ENCODE data around the gene SNX13. TPM values are rescaled to one million over a fixed set of nuclear protein-coding genes. Genes with fewer than 3 reads are reported as not detected.

Gene SNX13
- total RNA-seq, 1 donor from 2014 or later = 35.5 TPM

DNA sequence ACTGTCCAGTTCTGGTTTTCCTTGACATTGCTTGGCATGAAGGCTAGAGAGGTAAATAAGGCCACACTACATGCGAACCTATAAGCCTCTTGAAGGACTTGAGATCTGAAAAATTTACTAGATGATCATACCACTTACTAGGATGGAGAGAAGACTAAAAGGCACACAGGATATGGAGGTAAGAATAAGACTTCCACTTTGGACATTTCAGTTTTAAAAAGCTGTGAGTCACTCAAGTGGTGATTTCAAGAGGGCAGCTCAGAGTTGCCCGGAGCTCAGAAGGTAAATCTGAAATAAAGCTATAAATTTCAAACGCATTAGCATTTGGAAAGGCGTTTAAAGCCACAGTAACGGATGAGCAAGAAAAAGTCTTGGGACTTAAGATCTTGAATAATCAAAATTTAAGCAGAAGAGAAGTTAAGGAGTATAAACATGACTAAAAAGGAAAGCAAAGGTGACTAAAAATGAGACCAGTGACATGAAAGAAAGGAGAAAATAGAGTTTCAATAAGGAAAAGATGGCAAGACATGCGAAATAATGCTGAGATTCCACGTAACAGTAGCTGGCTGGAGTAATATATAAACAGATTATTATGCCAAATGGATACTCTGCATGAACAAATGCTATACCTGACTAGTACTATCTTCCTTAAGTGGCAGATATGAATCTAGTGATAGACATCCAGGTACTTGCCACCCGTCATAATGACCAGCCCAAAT, 68.3 kb downstream of the SNX13 start:
- Mint-ChIP-seq H3K4me1 (ENCODE audit: low read depth) (no peaks in the 10 kb centered on the region), H3K9me3 (ENCODE audit: low read depth) (no peaks in the 10 kb centered on the region), H3K4me3 (ENCODE audit: unreplicated experiment) (no peak overlapping the region), H3K27me3 (ENCODE audit: low read depth) (no peaks in the 10 kb centered on the region), H3K27ac (ENCODE audit: unreplicated experiment) (no peak overlapping the region), H3K36me3 (ENCODE audit: low read depth) (peaks cover 15% of the 10 kb centered on the region)
- TF ChIP-seq CTCF (IDR thresholded peaks at IDR 0.05) = no peak
- DNase-seq (ENCODE audit: low spot score) = no peak

GRCh38 chr7:17870406-17870805, 69.9 kb downstream of the SNX13 start:
- peaks cover 7% of the 10 kb centered on the region for H3K9me3 Mint-ChIP-seq (ENCODE audit: low read depth)
- no peaks in the 10 kb centered on the region for H3K27me3 Mint-ChIP-seq (ENCODE audit: low read depth)
- no peak for DNase-seq (ENCODE audit: low spot score)
- no peak overlapping the region for H3K27ac Mint-ChIP-seq (ENCODE audit: unreplicated experiment)
- TF ChIP-seq CTCF (IDR thresholded peaks at IDR 0.05) = no peak
- peaks cover 25% of the 10 kb centered on the region for H3K36me3 Mint-ChIP-seq (ENCODE audit: low read depth)
- H3K4me1 Mint-ChIP-seq (ENCODE audit: low read depth) = no peaks in the 10 kb centered on the region
- H3K4me3 Mint-ChIP-seq (ENCODE audit: unreplicated experiment) = no peak overlapping the region

DNA sequence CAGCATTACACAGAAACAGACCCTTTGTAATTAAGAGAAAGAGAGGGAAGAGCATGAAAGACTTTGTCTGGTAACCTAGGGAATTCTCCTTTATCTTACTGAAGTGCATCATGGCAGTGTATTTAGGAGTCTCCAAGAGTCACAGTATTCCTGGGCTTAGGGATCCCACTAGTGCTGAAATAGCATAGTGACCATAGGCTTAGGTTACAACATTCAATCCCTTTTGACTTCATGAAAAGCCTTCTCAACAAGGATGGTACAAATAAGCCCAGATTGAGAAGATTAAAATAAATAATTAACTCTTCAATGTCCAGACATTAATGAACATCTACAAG, 76.5 kb downstream of the SNX13 start:
- H3K27ac Mint-ChIP-seq (ENCODE audit: unreplicated experiment) = no peak overlapping the region
- no peak for DNase-seq (ENCODE audit: low spot score)
- H3K36me3 Mint-ChIP-seq (ENCODE audit: low read depth) = peaks cover 47% of the 10 kb centered on the region
- H3K27me3 Mint-ChIP-seq (ENCODE audit: low read depth) = no peaks in the 10 kb centered on the region
- H3K4me3 Mint-ChIP-seq (ENCODE audit: unreplicated experiment) = no peak overlapping the region
- no peak for TF ChIP-seq CTCF (IDR thresholded peaks at IDR 0.05)
- peaks cover 24% of the 10 kb centered on the region for H3K9me3 Mint-ChIP-seq (ENCODE audit: low read depth)
- H3K4me1 Mint-ChIP-seq (ENCODE audit: low read depth) = no peaks in the 10 kb centered on the region

- TF ChIP-seq CTCF (IDR thresholded peaks at IDR 0.05) = no peak
- H3K27me3 Mint-ChIP-seq (ENCODE audit: low read depth) = no peaks in the 10 kb centered on the region
- peaks cover 47% of the 10 kb centered on the region for H3K36me3 Mint-ChIP-seq (ENCODE audit: low read depth)
- peaks cover 24% of the 10 kb centered on the region for H3K9me3 Mint-ChIP-seq (ENCODE audit: low read depth)
- no peak for DNase-seq (ENCODE audit: low spot score)
- no peaks in the 10 kb centered on the region for H3K4me1 Mint-ChIP-seq (ENCODE audit: low read depth)
- H3K4me3 Mint-ChIP-seq (ENCODE audit: unreplicated experiment) = no peak overlapping the region
- no peak overlapping the region for H3K27ac Mint-ChIP-seq (ENCODE audit: unreplicated experiment)
These were observed 77.0 kb downstream of the SNX13 start for GRCh38 chr7:17863095-17863808.

DNA sequence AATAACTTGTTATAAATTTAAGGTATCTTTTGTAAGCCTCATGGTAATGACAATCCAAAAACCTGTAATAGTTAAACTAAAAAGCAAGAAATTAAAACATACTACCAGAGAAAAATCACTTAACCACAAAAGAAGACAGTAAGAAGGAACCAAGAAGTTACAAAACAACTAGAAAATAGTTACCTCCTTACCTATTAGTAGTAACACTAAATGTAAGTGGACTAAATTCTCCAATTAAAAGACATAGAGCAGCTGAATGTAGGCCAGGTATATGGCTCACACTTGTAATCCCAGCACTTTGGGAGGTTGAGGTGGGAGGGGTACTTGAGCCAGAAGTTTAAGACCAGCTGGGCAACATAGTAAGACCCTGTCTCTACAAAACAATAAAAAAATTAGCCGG, 84.0 kb downstream of the SNX13 start:
- peaks cover 22% of the 10 kb centered on the region for H3K9me3 Mint-ChIP-seq (ENCODE audit: low read depth)

More for the DNA sequence above, 84.0 kb downstream of the SNX13 start:
- DNase-seq (ENCODE audit: low spot score) = no peak
- Mint-ChIP-seq H3K4me1 (ENCODE audit: low read depth) (peaks cover 3% of the 10 kb centered on the region), H3K4me3 (ENCODE audit: unreplicated experiment) (no peak overlapping the region), H3K36me3 (ENCODE audit: low read depth) (peaks cover 27% of the 10 kb centered on the region), H3K27me3 (ENCODE audit: low read depth) (no peaks in the 10 kb centered on the region), H3K27ac (ENCODE audit: unreplicated experiment) (no peak overlapping the region)
- TF ChIP-seq CTCF (IDR thresholded peaks at IDR 0.05) = no peak

All from chondrocyte (in vitro differentiated cells).